Measurements from ENCODE around the gene CCS.
"Not testable (repeated sequence)": the region's sequence is repeated elsewhere in the genome, so short reads cannot be mapped to it uniquely, and the experiment has no call there.

Gene CCS

GRCh38 chr11:66568124-66568916, 24.7 kb upstream of the CCS start, which contains the start of gene CTSF:
Gene CTSF, minus strand, starts transcription at chr11:66568606. Its CDS starts 120 bp downstream, at chr11:66568486.
- DNase-seq (ENCODE audit: extremely low read depth, low read depth), result no peak

GRCh38 chr11:66569076-66569475, 23.9 kb upstream of the CCS start:
- DNase-seq (ENCODE audit: extremely low read depth, low read depth), result no peak
- no peak for TF ChIP-seq CTCF (IDR thresholded peaks at IDR 0.05; ENCODE audit: low read depth, low read length)

More at GRCh38 chr11:66568124-66568916, 24.7 kb upstream of the CCS start, which contains the start of gene CTSF:
- TF ChIP-seq CTCF (IDR thresholded peaks at IDR 0.05; ENCODE audit: low read depth, low read length), result no peak

GRCh38 chr11:66570079-66570849, 22.7 kb upstream of the CCS start:
- no peak for DNase-seq (ENCODE audit: extremely low read depth, low read depth)
- TF ChIP-seq CTCF (IDR thresholded peaks at IDR 0.05; ENCODE audit: low read depth, low read length), result no peak

GRCh38 chr11:66570850-66571180, 22.2 kb upstream of the CCS start:
- no peak for DNase-seq (ENCODE audit: extremely low read depth, low read depth)
- no peak for TF ChIP-seq CTCF (IDR thresholded peaks at IDR 0.05; ENCODE audit: low read depth, low read length)

- peak; percentile 36 for DNase-seq (ENCODE audit: extremely low read depth, low read depth)
- peak; percentile 82 for TF ChIP-seq CTCF (IDR thresholded peaks at IDR 0.05; ENCODE audit: low read depth, low read length)
Observed at GRCh38 chr11:66579017-66579606, 13.9 kb upstream of the CCS start.

- no peak for DNase-seq (ENCODE audit: extremely low read depth, low read depth)
- TF ChIP-seq CTCF (IDR thresholded peaks at IDR 0.05; ENCODE audit: low read depth, low read length), result no peak
Observed at GRCh38 chr11:66580803-66581202, 12.2 kb upstream of the CCS start.

- no peak for TF ChIP-seq CTCF (IDR thresholded peaks at IDR 0.05; ENCODE audit: low read depth, low read length)
- no peak for DNase-seq (ENCODE audit: extremely low read depth, low read depth)
Observed at GRCh38 chr11:66581261-66581660, 11.7 kb upstream of the CCS start.

- DNase-seq (ENCODE audit: extremely low read depth, low read depth), result not testable (repeated sequence)
Observed at GRCh38 chr11:66582565-66583147, 10.3 kb upstream of the CCS start.

GRCh38 chr11:66585447-66585846, 7.5 kb upstream of the CCS start:
- not testable (repeated sequence) for DNase-seq (ENCODE audit: extremely low read depth, low read depth)

All from AG09319 (cell line).